Measurements from ENCODE around the gene MCUB. TPM values are rescaled to one million over a fixed set of nuclear protein-coding genes. Genes with fewer than 3 reads are reported as not detected.
A peak's percentile ranks its signal among the peaks of the same experiment; 100 is the strongest.

The MCUB gene
- total and polyA plus RNA-seq, 2 donors (not counting 3 experiments of a cell fraction or from before 2014, with no cell fraction given) = 32.5 to 53.8 TPM

GRCh38 chr4:109723110-109723509, 163.1 kb downstream of the MCUB start:
- no peaks in the 10 kb centered on the region for H3K9me3 ChIP-seq (replicated peaks; ENCODE audit: control insufficient read depth, insufficient read depth, low read length)
- no peak overlapping the region for H3K27ac ChIP-seq (ENCODE audit: insufficient read depth, low read depth, low read length)
- no TSS peak for BruUV-seq (replicated peaks)
- no peaks in the 10 kb centered on the region for H3K36me3 ChIP-seq (ENCODE audit: control insufficient read depth in 2 of 2, extremely low read depth in 1 of 2, insufficient read depth in 2 of 2, low read length in 2 of 2)
- FAIRE-seq = no peak
- H2AFZ ChIP-seq (ENCODE audit: low read depth, low read length) = no peak overlapping the region
- H3K27me3 ChIP-seq (ENCODE audit: control insufficient read depth in 2 of 2, insufficient read depth in 2 of 2, low read length in 2 of 2) = no peaks in the 10 kb centered on the region
- POLR2A ChIA-PET = no interaction called here
- no peak for TF ChIP-seq GATA2 (IDR thresholded peaks at IDR 0.05; ENCODE audit: insufficient read depth, insufficient read length, low read depth, low read length)
- TF ChIP-seq POLR2AphosphoS5 (IDR thresholded peaks at IDR 0.05; ENCODE audit: insufficient read depth, low read depth, low read length) = no peak
- no peak for TF ChIP-seq CTCF (IDR thresholded peaks at IDR 0.05; ENCODE audit: extremely low read depth in 1 of 2, insufficient read depth in 1 of 2, low read depth in 1 of 2, low read length in 2 of 2)
- no peak overlapping the region for H3K4me2 ChIP-seq (ENCODE audit: insufficient read depth, low read length)
- H3K4me3 ChIP-seq (replicated peaks in 1 of 3; ENCODE audit: insufficient read depth in 1 of 3, low read depth in 1 of 3, low read length in 3 of 3) = no peak overlapping the region
- no peaks in the 10 kb centered on the region for H4K20me1 ChIP-seq (replicated peaks; ENCODE audit: control insufficient read depth, extremely low read depth, insufficient read depth, low read length)
- no peak for DNase-seq (ENCODE audit: low read depth, low spot score)
- H3K9ac ChIP-seq (replicated peaks; ENCODE audit: extremely low read depth, insufficient read depth, low read length) = no peak overlapping the region
- CTCF ChIA-PET = no interaction called here
- no peaks in the 10 kb centered on the region for H3K9me1 ChIP-seq (replicated peaks; ENCODE audit: control insufficient read depth, extremely low read depth, insufficient read depth, low read length)
- dilution Hi-C loops (cut with MboI; ENCODE audit: extremely low pct_ligation_motif_present, low sequenced_read_pairs) (no loop called here), intact Hi-C loops (cut with micrococcal nuclease) (no loop called here)
- no peaks in the 10 kb centered on the region for H3K4me1 ChIP-seq (ENCODE audit: control insufficient read depth, extremely low read depth, insufficient read depth, low read length)
- no peaks in the 10 kb centered on the region for H3K79me2 ChIP-seq (ENCODE audit: control insufficient read depth, insufficient read depth, low read length)

GRCh38 chr4:109728385-109728784, 168.3 kb downstream of the MCUB start:
- dilution Hi-C loops (cut with MboI; ENCODE audit: extremely low pct_ligation_motif_present, low sequenced_read_pairs) (no loop called here), intact Hi-C loops (cut with micrococcal nuclease) (no loop called here)
- FAIRE-seq (no peak), DNase-seq (ENCODE audit: low read depth, low spot score) (no peak)
- Histone ChIP-seq H3K9ac (replicated peaks; ENCODE audit: extremely low read depth, insufficient read depth, low read length) (no peak overlapping the region), H2AFZ (ENCODE audit: low read depth, low read length) (no peak overlapping the region), H4K20me1 (replicated peaks; ENCODE audit: control insufficient read depth, extremely low read depth, insufficient read depth, low read length) (no peaks in the 10 kb centered on the region), H3K4me3 (replicated peaks in 1 of 3; ENCODE audit: insufficient read depth in 1 of 3, low read depth in 1 of 3, low read length in 3 of 3) (no peak overlapping the region), H3K79me2 (ENCODE audit: control insufficient read depth, insufficient read depth, low read length) (no peaks in the 10 kb centered on the region), H3K36me3 (ENCODE audit: control insufficient read depth in 2 of 2, extremely low read depth in 1 of 2, insufficient read depth in 2 of 2, low read length in 2 of 2) (no peaks in the 10 kb centered on the region), H3K4me1 (ENCODE audit: control insufficient read depth, extremely low read depth, insufficient read depth, low read length) (peaks cover 9% of the 10 kb centered on the region), H3K4me2 (ENCODE audit: insufficient read depth, low read length) (peak overlapping the region; percentile 93), H3K9me1 (replicated peaks; ENCODE audit: control insufficient read depth, extremely low read depth, insufficient read depth, low read length) (no peaks in the 10 kb centered on the region), H3K9me3 (replicated peaks; ENCODE audit: control insufficient read depth, insufficient read depth, low read length) (no peaks in the 10 kb centered on the region), H3K27me3 (ENCODE audit: control insufficient read depth in 2 of 2, insufficient read depth in 2 of 2, low read length in 2 of 2) (no peaks in the 10 kb centered on the region), H3K27ac (ENCODE audit: insufficient read depth, low read depth, low read length) (no peak overlapping the region)
- TF ChIP-seq MYC (IDR thresholded peaks at IDR 0.05; ENCODE audit: low read depth, low read length) (no peak), POLR2AphosphoS5 (IDR thresholded peaks at IDR 0.05; ENCODE audit: insufficient read depth, low read depth, low read length) (no peak), GATA2 (IDR thresholded peaks at IDR 0.05; ENCODE audit: insufficient read depth, insufficient read length, low read depth, low read length) (no peak), MAX (IDR thresholded peaks at IDR 0.05; ENCODE audit: insufficient read depth, insufficient read length) (no peak), FOS (IDR thresholded peaks at IDR 0.05; ENCODE audit: borderline replicate concordance, insufficient read depth, low read length) (no peak), CTCF (IDR thresholded peaks at IDR 0.05; ENCODE audit: extremely low read depth in 1 of 2, insufficient read depth in 1 of 2, low read depth in 1 of 2, low read length in 2 of 2) (no peak), JUN (IDR thresholded peaks at IDR 0.05; ENCODE audit: borderline replicate concordance, insufficient read depth, insufficient read length, low read depth) (no peak), EZH2 (IDR thresholded peaks at IDR 0.05; ENCODE audit: borderline replicate concordance, low read depth, low read length, severe bottlenecking) (no peak), POLR2A (IDR thresholded peaks at IDR 0.05; ENCODE audit: low read depth, low read length) (no peak)
- ChIA-PET POLR2A (interaction anchor here (0.8 kb wide), 1 partner anchor 24 kb away, joined by 3 read pairs; no protein-coding TSS in a partner anchor), CTCF (interaction anchor here (1.1 to 1.3 kb wide), 2 partner anchors 76 to 301 kb away, joined by 4 read pairs; no protein-coding TSS in a partner anchor)
- no TSS peak for BruUV-seq (replicated peaks)

Measured in endothelial cell of umbilical vein (primary cell).